Neural cell (in vitro differentiated cells): ENCODE data around the gene PEMT.

Experiments
- EP300 ChIP-seq: fragments of 450-650 bp; conservative IDR thresholded peaks from 2 replicates; pipeline ENCODE4 v1.6.1; 2014; ENCODE audit warnings: antibody characterized with exemption, mild to moderate bottlenecking, moderate library complexity; ENCODE audit not compliant: poor library complexity, severe bottlenecking
- EZH2 ChIP-seq: fragments of 200-600, 300-800 bp; shearing (Covaris generic), sonication (generic); IDR thresholded peaks from 2 replicates; pipeline ENCODE4 v1.6.1; 2014; ENCODE audit warnings: antibody characterized with exemption, low read length, borderline replicate concordance, mild to moderate bottlenecking; ENCODE audit not compliant: insufficient read depth, poor library complexity, severe bottlenecking
- RAD21 ChIP-seq: fragments of 450-650 bp; conservative IDR thresholded peaks from 2 replicates; pipeline ENCODE4 v1.6.1; 2014; ENCODE audit warnings: antibody characterized with exemption, mild to moderate bottlenecking, moderate library complexity
- SMC3 ChIP-seq: fragments of 450-650 bp; conservative IDR thresholded peaks from 2 replicates; pipeline ENCODE4 v1.6.1; 2014; ENCODE audit warnings: antibody characterized with exemption, mild to moderate bottlenecking, moderate library complexity; ENCODE audit not compliant: poor library complexity
- TAF1 ChIP-seq: IDR thresholded peaks from 2 replicates; pipeline ENCODE4 v1.6.1; 2012; ENCODE audit warnings: low read depth
- TF ChIP-seq, protein P1 (sequence below): fragments of 450-650 bp; IDR thresholded peaks from 2 replicates; pipeline ENCODE4 v1.5.1; 2014; ENCODE audit warnings: antibody characterized with exemption, mild to moderate bottlenecking, moderate library complexity; ENCODE audit not compliant: poor library complexity, severe bottlenecking
- TF ChIP-seq, protein P2 (sequence below): IDR thresholded peaks from 2 replicates; pipeline ENCODE4 v1.6.1; 2012; ENCODE audit warnings: borderline replicate concordance

DNA sequence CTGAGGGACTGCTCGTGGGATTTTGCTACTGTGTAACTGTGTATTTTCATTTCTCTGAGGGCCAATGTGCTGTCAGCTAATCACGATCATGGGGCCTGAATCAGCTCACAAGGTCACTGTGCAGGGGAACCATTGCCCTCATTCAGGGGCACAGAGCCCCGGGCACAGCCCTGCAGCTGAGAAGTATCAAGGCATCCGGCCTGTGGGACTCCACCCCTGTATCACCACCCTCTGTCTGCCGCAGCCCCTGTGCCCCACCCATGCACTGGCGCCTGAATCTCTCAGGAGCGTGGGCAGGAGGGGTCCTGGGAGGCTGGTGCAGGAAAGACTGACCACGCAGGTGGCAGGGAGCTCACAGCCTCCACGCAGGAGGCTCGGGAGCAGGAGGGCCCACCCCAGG lies 51.9 kb downstream of the PEMT start:
- TF ChIP-seq EZH2 (no peak), SMC3 (no peak), TAF1 (no peak), RAD21 (no peak), EP300 (no peak)
- TF ChIP-seq, protein P1, sequence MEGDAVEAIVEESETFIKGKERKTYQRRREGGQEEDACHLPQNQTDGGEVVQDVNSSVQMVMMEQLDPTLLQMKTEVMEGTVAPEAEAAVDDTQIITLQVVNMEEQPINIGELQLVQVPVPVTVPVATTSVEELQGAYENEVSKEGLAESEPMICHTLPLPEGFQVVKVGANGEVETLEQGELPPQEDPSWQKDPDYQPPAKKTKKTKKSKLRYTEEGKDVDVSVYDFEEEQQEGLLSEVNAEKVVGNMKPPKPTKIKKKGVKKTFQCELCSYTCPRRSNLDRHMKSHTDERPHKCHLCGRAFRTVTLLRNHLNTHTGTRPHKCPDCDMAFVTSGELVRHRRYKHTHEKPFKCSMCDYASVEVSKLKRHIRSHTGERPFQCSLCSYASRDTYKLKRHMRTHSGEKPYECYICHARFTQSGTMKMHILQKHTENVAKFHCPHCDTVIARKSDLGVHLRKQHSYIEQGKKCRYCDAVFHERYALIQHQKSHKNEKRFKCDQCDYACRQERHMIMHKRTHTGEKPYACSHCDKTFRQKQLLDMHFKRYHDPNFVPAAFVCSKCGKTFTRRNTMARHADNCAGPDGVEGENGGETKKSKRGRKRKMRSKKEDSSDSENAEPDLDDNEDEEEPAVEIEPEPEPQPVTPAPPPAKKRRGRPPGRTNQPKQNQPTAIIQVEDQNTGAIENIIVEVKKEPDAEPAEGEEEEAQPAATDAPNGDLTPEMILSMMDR, result no peak
- TF ChIP-seq, protein P2, sequence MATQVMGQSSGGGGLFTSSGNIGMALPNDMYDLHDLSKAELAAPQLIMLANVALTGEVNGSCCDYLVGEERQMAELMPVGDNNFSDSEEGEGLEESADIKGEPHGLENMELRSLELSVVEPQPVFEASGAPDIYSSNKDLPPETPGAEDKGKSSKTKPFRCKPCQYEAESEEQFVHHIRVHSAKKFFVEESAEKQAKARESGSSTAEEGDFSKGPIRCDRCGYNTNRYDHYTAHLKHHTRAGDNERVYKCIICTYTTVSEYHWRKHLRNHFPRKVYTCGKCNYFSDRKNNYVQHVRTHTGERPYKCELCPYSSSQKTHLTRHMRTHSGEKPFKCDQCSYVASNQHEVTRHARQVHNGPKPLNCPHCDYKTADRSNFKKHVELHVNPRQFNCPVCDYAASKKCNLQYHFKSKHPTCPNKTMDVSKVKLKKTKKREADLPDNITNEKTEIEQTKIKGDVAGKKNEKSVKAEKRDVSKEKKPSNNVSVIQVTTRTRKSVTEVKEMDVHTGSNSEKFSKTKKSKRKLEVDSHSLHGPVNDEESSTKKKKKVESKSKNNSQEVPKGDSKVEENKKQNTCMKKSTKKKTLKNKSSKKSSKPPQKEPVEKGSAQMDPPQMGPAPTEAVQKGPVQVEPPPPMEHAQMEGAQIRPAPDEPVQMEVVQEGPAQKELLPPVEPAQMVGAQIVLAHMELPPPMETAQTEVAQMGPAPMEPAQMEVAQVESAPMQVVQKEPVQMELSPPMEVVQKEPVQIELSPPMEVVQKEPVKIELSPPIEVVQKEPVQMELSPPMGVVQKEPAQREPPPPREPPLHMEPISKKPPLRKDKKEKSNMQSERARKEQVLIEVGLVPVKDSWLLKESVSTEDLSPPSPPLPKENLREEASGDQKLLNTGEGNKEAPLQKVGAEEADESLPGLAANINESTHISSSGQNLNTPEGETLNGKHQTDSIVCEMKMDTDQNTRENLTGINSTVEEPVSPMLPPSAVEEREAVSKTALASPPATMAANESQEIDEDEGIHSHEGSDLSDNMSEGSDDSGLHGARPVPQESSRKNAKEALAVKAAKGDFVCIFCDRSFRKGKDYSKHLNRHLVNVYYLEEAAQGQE, result no peak
